DLD1 (cell line): ENCODE data around the gene TFPI.

ENCODE experiments used
- in situ Hi-C: cut with HindIII; loops from 2 replicates; pipeline ENCODE4 v1.10.0; 2017; ENCODE audit warnings: low sequenced_read_pairs

The TFPI gene

DNA sequence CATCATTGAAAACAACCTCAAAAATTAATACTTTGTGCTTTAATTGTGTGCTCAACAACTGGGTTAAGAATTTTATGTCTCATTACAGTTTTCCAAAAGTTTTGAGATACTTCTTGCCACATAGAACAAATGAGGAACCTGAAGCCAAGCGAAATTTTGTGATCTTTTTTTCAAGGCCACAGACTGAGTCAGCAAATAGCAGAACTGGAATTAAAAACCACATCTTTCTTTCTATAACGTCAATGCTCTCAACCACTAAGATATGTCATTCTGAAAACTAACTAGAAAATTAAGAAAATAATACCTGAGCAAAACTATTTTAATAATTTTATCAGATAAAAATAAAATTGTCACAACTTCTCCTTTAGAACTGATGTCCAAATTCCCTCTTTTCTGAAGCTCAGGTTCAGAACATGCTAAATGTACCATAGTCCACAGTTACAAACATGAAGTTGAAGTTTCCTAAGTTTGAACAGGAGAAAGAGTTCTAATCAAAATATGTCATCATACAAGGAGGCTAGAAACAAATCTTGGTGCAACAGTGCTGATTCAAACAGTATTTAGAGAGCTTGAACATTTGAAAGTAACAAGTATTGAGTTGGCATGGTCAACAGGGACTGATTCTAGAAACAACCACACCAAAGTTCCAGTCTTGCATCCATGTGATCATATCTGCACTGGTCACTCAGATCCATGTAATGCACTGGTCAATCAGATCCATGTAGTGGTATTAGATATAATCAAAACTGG lies 78.6 kb downstream of the TFPI start:
- in situ Hi-C loops = no loop called here

DNA sequence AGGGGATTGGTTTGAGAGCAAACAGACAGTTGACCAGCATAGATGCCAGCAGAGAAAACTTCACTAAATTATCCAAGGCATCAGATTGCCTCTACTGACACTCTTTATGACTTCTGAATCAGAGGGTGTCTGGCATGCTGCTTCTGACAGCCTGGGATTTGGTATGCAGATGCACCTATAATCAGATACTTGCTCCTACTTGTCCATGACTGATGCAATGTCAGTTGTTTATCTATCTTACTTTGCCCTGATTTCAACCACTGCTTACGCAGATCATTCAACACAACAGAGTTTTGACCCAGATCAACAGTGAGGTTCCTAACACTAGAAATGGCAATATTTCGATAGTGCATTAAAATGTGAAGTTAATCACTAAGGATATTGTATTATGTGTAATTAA lies 83.5 kb downstream of the TFPI start:
- in situ Hi-C loops = no loop called here

DNA sequence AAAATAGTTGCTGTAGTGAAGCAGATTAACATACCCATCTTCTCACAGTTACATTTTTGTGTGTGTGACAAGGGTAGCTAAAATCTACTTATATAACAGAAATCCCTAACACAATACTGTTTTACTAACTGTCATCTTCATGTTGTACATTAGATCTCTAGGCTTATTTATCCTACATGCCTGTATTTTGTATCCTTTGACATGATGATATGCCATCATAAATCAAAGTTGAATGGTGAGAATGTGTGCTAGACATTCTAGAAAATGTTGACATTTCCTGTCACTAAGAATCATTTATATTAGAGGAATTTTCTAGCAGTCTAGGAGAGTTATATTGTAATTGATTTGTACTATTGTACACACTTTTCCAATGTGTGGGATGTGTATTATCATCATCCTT lies 84.7 kb downstream of the TFPI start:
- in situ Hi-C loops = no loop called here

DNA sequence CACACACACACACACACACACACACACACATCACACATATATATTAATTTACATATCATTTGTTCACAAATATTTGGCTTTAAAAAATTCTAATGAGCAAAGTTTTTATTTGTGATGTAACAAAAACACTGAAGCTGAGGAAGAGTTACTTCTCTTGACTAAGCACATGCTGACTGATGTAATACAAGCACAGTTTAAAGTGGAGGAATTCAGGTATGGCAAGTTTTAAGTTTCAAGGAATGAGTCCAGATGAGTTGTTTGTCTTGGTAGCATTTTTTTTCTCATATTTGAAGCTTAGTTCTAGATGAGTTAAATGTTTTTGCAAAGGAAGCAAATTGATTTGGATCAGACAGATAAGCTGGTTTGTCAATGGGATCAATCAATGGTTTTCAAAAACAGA lies 86.0 kb downstream of the TFPI start:
- in situ Hi-C loops = no loop called here

DNA sequence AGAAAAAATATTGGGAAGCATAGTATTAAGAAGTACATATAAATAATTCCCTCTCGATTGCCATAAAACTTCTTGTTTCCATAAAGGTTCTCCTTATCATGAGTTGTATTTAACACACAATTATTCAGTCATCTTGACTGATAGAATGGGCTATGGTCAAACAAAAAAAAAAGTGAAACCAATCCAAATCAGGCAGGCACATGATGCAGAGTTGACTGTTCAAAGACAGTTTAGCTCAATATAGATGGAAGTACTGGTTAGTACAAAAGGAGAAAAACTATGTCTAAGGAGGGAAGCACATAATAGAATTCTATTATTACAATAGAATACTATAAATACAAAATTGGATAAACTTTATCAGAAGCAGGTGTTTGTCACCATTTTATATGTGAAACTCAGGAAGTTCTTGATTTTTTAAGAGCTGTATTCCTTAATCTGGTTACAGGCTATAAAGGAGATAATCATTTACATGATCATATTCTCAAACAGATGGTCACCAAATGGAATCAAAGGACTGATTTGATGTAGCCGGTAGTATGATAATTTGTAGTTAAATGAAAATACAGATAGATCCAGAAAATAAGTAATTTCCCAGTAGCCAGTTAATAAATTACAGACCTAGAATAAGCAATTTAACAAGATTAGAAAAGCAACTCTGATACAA lies 88.0 kb downstream of the TFPI start:
- in situ Hi-C loops = no loop called here

DNA sequence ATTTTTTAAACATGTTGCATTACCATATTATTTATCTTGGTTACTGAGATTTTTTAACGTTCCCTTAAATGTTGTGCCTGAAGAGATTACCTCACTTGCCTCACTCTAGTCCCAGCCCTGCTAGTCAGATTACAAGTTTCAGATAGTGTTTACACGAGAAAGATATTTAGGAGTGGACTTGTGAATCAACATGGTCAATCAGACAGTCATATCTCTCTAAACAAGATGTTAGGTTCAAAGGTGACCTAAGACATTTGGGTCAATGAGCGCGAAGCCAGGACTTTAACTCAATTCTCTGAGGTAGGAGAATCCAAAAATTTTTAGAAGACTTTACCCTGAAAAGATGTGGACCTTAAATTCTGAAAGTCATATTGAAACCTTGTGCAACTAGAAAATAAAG lies 91.4 kb downstream of the TFPI start:
- in situ Hi-C loops = no loop called here

DNA sequence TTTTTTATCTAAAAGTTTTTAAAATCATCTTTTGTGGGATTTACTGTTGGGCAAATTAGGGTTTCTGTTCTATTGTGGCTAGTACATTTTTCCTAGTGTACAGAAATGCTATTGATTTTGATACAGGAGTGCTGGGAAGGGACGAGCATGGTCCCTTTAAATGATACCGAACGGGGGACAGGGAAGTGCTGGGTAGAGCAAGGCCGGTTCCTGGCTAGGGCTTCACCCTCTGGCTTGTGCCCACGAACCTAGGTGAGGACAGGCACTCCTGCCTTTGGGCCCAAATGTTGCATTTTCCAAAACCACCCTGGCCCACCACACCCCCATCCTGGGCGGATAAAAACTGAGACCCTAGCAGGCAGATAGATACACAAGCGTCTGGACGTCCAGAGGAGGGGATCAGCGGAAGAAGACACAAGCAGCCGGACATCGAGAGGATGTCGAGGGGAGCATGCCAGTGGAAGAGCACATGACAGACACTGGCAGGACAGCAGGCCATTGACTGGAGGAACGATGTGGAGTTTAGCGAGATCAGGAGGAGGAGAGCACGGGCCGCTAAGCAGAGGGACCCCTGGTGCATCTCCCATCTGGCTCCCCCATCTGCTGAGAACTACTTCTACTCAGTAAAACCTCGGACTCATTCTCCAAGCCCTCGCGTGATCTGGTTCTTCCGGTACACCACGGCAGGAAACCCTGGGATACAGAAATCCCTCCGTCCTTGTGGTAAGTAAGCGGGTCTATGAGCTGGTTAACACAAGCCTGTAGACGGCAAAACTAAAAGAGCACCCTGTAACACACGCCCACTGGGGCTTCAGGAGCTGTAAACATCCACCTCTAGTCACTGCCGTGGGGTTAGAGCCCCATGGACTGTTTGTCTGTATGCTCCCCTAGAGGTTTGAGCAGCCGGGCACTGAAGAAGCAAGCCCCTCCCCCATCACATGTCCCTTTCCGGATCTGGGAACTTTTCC lies 92.7 kb downstream of the TFPI start:
- in situ Hi-C loops = no loop called here

DNA sequence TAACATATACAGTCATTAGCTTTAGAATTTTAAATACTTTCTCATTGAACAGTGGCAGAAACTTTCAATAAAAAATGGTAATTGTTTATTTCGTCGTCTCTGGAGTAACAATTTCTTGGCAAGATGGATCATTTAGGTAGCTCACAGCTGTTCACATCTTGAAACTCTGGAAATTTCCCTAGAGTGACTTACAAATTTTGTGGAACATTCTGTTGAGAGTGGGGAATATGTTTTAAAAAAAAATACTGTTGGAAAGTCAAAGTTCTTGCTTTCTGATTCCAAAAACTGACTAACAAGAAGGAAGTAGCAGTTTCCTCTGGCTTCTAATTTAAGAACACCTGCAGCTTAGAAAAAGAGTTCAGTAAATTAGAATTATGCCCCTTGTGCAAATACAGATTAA lies 95.0 kb downstream of the TFPI start:
- in situ Hi-C loops = no loop called here

DNA sequence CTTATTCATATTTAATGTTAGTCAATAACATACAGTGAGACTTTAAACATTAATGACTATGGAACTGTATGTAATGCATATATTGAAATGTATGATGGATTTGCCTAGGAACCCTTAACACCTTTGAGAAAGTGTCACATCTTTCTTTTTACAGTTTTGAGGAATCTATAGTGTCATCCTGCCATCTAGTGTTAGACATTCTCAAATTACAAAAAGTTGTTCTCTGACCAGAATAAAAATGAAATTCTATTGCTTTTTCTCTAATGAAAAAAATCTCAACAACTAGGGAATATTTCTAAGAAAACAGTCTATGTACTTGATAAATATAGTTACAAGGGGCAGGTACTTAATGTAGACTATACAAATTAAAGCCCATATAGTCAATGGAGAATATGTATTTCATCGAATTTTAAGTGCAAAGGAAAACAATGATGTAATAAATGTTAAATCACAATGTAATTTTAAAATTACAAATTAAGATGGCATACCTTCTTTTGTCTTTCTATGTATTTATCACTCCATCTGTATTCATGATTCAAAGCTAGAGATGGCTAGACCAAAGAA lies 101.1 kb downstream of the TFPI start:
- in situ Hi-C loops = no loop called here

DNA sequence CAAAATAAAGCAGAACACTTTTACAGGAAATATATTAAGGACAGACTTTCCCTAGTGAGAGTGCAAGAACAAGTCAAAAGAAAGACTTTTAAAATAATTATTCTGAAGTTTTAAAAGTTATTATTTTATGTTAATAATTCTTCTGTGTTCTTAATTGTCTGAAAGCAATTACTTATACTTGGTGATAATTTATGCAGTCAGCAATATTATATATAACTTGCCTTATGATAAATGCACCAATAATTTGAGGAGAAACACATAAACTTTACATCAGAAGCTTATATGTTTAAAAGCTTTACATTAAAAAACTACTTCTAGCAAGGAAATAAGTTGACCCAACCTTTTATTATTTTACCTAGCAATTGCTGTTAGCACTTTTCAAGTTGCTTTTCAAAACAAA lies 102.7 kb downstream of the TFPI start:
- in situ Hi-C loops = no loop called here

DNA sequence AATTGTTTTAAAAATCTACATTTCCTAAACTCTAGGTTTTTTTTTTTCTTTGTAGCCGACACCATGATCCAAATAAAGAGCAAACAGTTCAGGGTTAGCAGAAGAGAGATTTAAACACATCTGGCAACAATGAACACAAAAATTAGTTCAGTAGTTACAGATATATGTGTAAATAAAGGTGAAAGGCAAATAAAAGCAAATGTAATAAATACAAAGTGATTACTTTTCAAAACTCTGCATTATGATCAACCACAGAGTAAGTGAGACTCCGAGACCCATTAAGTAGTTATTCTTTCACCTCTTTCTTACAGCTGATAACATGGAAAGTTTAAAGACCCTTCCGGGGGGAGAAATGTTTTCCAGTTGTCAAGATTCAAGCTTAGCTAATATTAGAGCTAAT lies 106.9 kb downstream of the TFPI start:
- in situ Hi-C loops = loop anchor here (25.0 kb wide), 1 partner anchor 585 kb away; no protein-coding TSS in a partner anchor

DNA sequence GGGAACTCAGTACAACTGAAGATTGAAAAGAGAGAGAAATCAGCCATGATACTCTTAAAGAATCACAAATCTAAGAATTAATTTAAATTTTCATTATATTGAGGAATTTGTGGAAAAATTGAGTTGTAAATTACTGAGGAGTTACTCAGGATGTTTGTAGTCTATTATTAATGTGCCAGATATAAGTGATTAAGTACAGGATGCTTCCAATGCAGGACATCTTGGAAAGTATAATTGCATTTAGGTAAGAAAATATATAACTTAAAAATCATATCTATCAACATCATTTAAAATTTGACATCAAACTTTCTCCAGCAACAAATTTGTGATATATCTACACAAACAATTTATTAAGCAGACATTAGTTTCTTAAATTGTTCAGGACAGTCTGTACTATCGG lies 107.5 kb downstream of the TFPI start:
- in situ Hi-C loops = loop anchor here (25.0 kb wide), 1 partner anchor 584 kb away; no protein-coding TSS in a partner anchor

DNA sequence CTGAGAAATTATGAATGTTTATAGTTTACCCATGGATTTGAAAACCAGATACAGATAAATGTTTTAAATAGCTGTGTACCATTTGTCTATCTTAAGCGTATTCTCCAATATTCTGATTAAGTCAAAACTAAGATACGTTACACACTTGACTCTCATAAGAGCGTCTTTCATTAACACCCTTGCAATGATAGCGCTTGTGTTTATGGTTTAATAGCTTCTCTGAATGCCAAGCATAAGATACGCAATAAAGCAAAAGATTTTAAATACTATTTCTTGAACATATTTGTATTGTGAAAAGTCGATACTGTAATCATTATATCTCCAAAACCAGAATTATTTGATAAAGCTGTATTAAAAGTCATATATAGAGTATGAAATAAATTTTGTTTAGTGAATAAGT lies 109.2 kb downstream of the TFPI start:
- in situ Hi-C loops = loop anchor here (25.0 kb wide), 1 partner anchor 583 kb away; no protein-coding TSS in a partner anchor

DNA sequence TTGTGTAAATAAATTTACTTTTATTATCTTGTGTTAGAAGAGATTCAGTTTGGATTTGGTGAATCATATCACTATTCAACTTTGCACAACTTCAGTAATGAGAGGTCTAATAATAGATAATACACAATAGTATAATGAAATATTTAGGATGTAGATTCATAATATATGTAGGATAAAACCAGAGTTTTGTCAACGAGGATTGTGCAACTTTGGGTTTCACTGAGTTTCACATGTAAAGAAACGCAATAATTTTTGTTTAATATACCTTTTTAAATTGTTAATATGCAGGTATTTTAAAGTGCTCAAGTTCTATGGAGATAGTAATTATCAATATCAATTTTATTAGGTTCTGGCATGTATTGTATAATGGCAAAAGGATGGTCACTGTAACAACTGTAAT lies 111.5 kb downstream of the TFPI start:
- in situ Hi-C loops = loop anchor here (25.0 kb wide), 1 partner anchor 580 kb away; no protein-coding TSS in a partner anchor

DNA sequence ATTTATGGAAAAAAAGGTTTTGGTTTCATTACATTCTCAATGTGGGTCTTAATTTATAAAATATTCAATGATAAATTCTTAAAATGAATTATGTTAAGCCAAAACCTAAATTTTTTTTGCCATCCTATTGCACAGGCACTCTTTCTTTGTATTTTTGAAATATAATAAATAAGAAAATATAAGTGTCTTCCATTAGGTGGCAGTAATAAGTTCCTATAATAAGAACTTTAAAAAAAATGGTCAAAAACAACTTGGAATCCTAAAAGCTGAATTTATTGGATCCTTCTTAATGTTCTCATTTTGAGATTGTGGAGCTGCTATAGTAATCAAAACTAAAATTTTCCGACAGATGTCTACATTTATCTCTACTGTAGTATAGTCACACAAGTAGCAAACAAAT lies 111.9 kb downstream of the TFPI start:
- in situ Hi-C loops = loop anchor here (25.0 kb wide), 1 partner anchor 580 kb away; no protein-coding TSS in a partner anchor

DNA sequence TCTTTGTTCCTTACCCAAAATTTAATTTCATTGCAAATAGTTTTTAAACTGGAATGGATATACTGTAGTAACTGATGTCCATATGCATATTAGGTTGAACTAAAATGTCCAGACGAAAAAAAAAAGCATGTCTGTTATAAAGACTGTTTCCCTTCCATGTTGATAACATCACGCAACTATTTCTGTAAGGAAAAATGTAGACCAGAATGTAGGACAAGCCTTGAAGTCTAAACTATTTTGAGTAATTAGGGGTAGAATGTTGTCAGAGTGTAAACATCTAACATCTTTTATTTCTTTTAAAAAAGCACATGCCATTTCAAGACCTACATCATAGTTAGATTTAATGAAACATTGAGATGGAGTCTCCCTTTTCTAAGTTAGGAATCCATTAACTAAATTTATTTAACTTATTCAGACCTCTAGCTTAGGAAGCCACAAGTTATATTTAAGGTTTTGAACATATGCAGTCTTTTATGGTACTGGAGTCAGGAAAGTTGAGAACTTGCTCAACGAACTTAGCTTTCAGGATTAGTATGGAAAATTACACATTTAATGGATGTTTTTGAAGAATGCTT lies 114.0 kb downstream of the TFPI start:
- in situ Hi-C loops = loop anchor here (25.0 kb wide), 1 partner anchor 578 kb away; no protein-coding TSS in a partner anchor

DNA sequence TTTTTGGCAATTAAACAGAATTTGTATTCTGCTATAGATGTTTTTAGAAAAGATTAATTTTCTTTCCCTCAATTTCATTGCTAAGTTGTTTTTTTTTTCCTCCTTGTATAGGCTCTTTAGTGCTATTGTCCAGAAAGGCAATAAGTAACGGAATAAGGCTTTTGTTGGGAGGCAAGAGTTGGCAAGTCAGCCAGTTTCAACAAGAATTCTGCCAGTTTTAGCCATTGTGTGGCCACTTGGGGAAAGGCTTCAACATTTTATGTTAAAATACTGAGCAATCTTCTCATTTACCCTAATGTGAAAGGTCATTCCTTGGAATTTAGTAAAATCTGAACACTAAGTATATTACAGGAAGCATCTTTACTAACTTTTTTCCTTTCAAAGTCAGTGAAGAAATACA lies 115.8 kb downstream of the TFPI start:
- in situ Hi-C loops = loop anchor here (25.0 kb wide), 1 partner anchor 576 kb away; no protein-coding TSS in a partner anchor

DNA sequence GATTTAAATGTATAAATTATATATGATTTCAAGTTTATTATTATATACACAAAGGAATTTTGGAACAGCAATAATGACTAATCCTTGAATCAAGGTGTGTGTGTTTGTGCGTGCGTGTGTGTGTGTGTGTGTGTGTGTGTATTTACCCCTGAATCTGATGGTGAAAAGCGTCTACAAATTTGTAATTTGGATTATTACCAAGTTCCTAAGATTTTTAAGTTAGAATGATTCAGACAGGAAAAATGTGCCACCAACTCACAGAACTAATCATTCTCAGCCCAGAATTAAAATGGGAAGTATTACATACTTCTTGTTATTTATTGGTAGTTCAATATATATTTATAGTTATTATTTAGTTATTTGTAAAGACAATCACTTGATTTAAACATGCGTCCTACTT lies 118.5 kb downstream of the TFPI start:
- in situ Hi-C loops = loop anchor here (25.0 kb wide), 1 partner anchor 573 kb away; no protein-coding TSS in a partner anchor

DNA sequence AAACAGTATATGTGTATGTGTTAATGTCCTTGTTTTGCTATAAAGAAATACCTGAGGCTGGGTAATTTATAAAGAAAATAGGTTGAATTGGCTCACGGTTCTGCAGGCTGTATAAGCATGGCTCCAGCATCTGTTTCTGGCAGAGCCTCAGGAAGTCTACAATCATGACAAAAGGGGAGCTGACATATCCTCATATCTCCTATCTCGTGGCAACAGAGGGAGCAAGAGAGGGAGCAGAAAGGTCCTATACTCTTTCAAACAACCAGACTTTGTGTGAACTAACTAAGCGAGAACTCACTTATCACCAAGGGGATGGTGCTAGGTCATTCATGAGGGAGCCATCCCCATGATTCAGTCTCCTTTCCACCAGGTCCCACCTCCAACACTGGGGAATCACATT lies 119.2 kb downstream of the TFPI start:
- in situ Hi-C loops = loop anchor here (25.0 kb wide), 1 partner anchor 573 kb away; no protein-coding TSS in a partner anchor

DNA sequence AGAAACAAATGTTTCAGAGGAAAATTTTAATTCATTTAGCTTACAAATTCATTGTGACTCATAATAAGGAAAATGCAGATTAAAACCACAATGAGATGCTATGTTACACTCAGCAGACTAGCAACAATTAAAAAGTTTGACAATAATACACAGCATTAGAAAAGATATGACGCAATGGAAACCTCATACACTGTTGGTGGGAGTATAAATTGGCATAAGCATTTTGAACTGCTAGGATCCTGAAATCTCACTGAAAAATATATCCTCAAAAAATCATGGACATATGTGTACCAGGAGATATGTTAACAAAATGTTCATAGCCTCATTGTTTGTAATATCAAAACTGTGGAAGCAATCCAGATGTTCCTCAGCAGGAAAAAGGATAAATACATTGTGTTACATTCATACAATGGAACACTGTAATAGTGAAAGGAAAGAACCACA lies 119.9 kb downstream of the TFPI start:
- in situ Hi-C loops = loop anchor here (25.0 kb wide), 1 partner anchor 572 kb away; no protein-coding TSS in a partner anchor
